ENCODE results near the gene DNAI4.

DNA sequence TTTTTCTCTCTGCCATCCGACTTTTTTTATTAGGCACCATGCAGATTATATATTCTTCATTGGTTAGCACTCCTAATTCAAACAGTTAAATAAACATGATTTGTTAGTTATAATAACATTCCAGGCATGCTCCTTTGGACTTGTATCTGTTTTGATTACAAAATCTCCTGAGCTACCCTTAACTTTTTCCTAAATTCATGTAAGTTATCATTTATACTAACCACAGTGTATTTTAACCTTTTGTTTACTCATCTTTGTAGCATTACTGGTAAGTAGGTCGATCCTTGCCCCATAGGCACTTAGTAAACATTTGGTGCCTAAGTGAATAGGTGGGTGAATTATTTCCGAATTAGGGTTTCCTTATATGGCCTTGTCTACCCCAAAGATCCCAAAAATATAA lies 43.9 kb upstream of the DNAI4 start:
- TF ChIP-seq EZH2 (IDR thresholded peaks at IDR 0.05; ENCODE audit: low read length, missing control alignments) = no peak
- TF ChIP-seq, protein P1, sequence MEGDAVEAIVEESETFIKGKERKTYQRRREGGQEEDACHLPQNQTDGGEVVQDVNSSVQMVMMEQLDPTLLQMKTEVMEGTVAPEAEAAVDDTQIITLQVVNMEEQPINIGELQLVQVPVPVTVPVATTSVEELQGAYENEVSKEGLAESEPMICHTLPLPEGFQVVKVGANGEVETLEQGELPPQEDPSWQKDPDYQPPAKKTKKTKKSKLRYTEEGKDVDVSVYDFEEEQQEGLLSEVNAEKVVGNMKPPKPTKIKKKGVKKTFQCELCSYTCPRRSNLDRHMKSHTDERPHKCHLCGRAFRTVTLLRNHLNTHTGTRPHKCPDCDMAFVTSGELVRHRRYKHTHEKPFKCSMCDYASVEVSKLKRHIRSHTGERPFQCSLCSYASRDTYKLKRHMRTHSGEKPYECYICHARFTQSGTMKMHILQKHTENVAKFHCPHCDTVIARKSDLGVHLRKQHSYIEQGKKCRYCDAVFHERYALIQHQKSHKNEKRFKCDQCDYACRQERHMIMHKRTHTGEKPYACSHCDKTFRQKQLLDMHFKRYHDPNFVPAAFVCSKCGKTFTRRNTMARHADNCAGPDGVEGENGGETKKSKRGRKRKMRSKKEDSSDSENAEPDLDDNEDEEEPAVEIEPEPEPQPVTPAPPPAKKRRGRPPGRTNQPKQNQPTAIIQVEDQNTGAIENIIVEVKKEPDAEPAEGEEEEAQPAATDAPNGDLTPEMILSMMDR (conservative IDR thresholded peaks at IDR 0.05 in 1 of 2, IDR thresholded peaks at IDR 0.05 in 1 of 2; ENCODE audit: low read depth in 1 of 2, low read length in 2 of 2) = no peak

Measured in fibroblast of lung (primary cell).